Breast epithelium (tissue), 4 donors: ENCODE measurements around the gene REEP3. TPM values are rescaled to one million over a fixed set of nuclear protein-coding genes. Genes with fewer than 3 reads are reported as not detected.

ENCODE experiments used
- DNase-seq, 2 donors: peaks; one replicate each; pipeline ENCODE4 v3.0.0-alpha.2; 2019; ENCODE audit warnings: low spot score in 2 of 2
- H3K27ac ChIP-seq, 2 donors: fragments of 200-600 bp; sonication (generic) in 1 of 2; one replicate each; pipeline ENCODE4 v1.5.1; 2016 to 2019; ENCODE audit warnings: mild to moderate bottlenecking in 1 of 2
- H3K27me3 ChIP-seq, 2 donors: fragments of 200-600 bp; sonication (generic) in 1 of 2; one replicate each; pipeline versions ENCODE4 v1.5.1 to v1.6.0; 2017 to 2019; ENCODE audit warnings: control low read depth in 1 of 2, mild to moderate bottlenecking in 1 of 2
- H3K36me3 ChIP-seq: fragments of 200-600 bp; one replicate; pipeline ENCODE4 v1.5.1; 2019
- H3K4me1 ChIP-seq, 2 donors: fragments of 200-600 bp; sonication (generic); one replicate each; pipeline ENCODE4 v1.5.1; 2016 to 2019; ENCODE audit warnings: control low read depth in 1 of 2
- H3K4me3 ChIP-seq, 3 donors: fragments of 200-600 bp; sonication (generic); 1 replicate in 2 of 3; 2 replicates in 1 of 3; pipeline ENCODE4 v1.5.1; 2016 to 2019; ENCODE audit warnings: mild to moderate bottlenecking in 3 of 3, moderate library complexity in 2 of 3
- H3K9me3 ChIP-seq, 2 donors: fragments of 200-600 bp; sonication (generic) in 1 of 2; one replicate each; pipeline ENCODE4 v1.5.1; 2016 to 2019; ENCODE audit warnings: control low read depth in 1 of 2
- CTCF ChIP-seq, 3 donors: fragments of 450-650 bp; IDR thresholded peaks; one replicate each; pipeline ENCODE4 v1.5.1; 2016 to 2017; ENCODE audit warnings: antibody characterized with exemption in 3 of 3, mild to moderate bottlenecking in 3 of 3, moderate library complexity in 3 of 3
- POLR2A ChIP-seq: fragments of 450-650 bp; IDR thresholded peaks from one replicate; pipeline ENCODE4 v1.6.1; 2016; ENCODE audit warnings: antibody characterized with exemption, mild to moderate bottlenecking, moderate library complexity
- POLR2AphosphoS5 ChIP-seq, 3 donors: sonication (generic); formaldehyde crosslinking; IDR thresholded peaks; one replicate each; pipeline ENCODE4 v1.6.1; 2017; ENCODE audit warnings: antibody characterized with exemption in 3 of 3
- intact Hi-C: fragments of 100-400 bp; cut with DNase I; formaldehyde crosslinking; loops from one replicate; pipeline ENCODE4 v1.15.1; 2023; ENCODE audit warnings: low total_unique reads
- total RNA-seq, 3 donors: library from RNA; depleted of rRNA; stranded (reverse); fragments of >200 nt; gene quantifications; one replicate each; pipeline ENCODE4 v1.1.0, GENCODE V29; 2016

REEP3 gene
- total RNA-seq, 3 donors from 2014 or later, result 55.4 to 74.1 (median 63.6) TPM

DNA sequence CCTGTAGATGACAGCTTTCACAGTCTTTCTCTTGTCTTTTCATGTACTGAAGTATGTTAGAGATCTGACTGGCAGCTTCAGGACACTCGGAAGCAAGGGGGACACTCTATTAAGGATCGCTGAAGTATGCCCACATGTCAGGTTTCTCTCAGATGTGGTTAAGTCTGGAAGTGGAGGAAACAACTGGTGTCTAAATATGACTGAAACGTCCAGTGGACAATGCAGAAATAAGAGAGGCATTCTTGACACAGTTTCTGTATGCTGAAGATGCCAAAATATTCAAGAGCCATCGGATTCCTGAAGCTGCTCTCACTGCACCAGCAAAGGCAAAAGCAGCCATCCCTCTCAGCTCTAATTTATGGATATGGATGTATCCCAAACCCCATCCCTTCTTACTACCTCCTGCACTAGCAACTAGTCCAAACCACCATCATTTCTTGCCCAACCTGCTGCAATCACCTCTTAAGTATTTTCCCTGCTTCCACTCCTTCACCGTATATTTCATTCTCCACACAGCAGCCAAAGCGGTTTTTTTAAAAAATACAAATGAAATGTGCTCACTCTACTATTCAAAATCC, 113.4 kb downstream of the REEP3 start:
- Histone ChIP-seq H3K4me3 (no peak overlapping the region), H3K9me3 (no peaks in the 10 kb centered on the region), H3K27ac (no peak overlapping the region), H3K4me1 (peaks cover 0 to 3% of the 10 kb centered on the region in 2 donors), H3K36me3 (no peaks in the 10 kb centered on the region), H3K27me3 (no peaks in the 10 kb centered on the region)
- TF ChIP-seq POLR2AphosphoS5 (IDR thresholded peaks at IDR 0.05), result no peak
- TF ChIP-seq POLR2A, result no peak
- no peak for TF ChIP-seq CTCF (IDR thresholded peaks at IDR 0.05)
- intact Hi-C loops, result loop anchor here (10.0 kb wide), 1 partner anchor 70 kb away; no protein-coding TSS in a partner anchor
- no peak for DNase-seq

DNA sequence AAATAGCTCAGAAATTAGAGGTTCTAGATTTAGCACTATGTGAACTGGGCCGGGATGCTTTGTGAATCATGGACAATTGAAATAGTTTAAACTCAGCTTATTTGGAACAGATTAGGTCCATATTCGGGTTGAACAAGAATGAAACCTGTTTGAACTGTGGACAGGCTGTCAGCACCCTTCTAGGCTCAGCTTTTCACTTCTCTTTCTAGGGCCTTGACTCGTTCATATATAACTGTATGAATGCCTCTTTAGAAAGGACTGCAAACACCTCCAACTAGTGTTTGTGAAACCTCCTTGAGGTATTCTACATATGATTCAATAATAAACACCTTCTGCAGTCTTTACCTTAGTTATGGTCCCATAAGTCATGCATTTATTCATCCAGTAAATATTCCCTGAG, 115.6 kb downstream of the REEP3 start:
- Histone ChIP-seq H3K4me3 (no peak overlapping the region), H3K4me1 (no peaks in the 10 kb centered on the region), H3K36me3 (no peaks in the 10 kb centered on the region), H3K27ac (no peak overlapping the region), H3K9me3 (no peaks in the 10 kb centered on the region), H3K27me3 (no peaks in the 10 kb centered on the region)
- no peak for TF ChIP-seq POLR2A
- no peak for TF ChIP-seq CTCF (IDR thresholded peaks at IDR 0.05)
- no peak for TF ChIP-seq POLR2AphosphoS5 (IDR thresholded peaks at IDR 0.05)
- DNase-seq, result no peak
- intact Hi-C loops, result loop anchor here (10.0 kb wide), 1 partner anchor 68 kb away; no protein-coding TSS in a partner anchor

GRCh38 chr10:63637901-63638327, 116.7 kb downstream of the REEP3 start:
- intact Hi-C loops, result loop anchor here (10.0 kb wide), 1 partner anchor 67 kb away; no protein-coding TSS in a partner anchor

DNA sequence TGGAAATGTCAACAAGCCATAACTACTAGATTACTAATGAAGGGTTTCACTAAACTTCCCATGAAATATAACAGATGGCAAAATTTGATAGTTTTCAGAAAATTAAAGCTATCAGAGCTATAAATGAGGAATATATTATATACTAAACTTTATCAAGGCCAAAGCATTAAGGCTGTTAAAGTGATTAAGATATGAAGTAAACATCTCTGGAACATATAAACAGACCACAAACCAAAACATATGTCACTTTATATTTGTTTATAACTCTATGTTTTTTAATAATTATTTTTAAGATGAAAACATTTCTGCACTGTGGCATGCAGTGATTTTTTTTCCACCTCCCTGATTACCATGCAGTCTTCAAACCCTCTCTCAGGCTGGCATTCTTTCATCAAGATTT, 120.2 kb downstream of the REEP3 start:
- Histone ChIP-seq H3K36me3 (no peaks in the 10 kb centered on the region), H3K27me3 (no peaks in the 10 kb centered on the region), H3K4me1 (no peaks in the 10 kb centered on the region), H3K27ac (no peak overlapping the region), H3K9me3 (no peaks in the 10 kb centered on the region), H3K4me3 (no peak overlapping the region)
- intact Hi-C loops, result no loop called here
- no peak for DNase-seq
- TF ChIP-seq CTCF (IDR thresholded peaks at IDR 0.05) (no peak), POLR2A (no peak), POLR2AphosphoS5 (IDR thresholded peaks at IDR 0.05) (no peak)

More at GRCh38 chr10:63637901-63638327, 116.7 kb downstream of the REEP3 start:
- TF ChIP-seq CTCF (IDR thresholded peaks at IDR 0.05) (no peak), POLR2AphosphoS5 (IDR thresholded peaks at IDR 0.05) (no peak), POLR2A (no peak)
- Histone ChIP-seq H3K36me3 (no peaks in the 10 kb centered on the region), H3K9me3 (no peaks in the 10 kb centered on the region), H3K4me3 (no peak overlapping the region), H3K4me1 (no peaks in the 10 kb centered on the region), H3K27ac (no peak overlapping the region), H3K27me3 (no peaks in the 10 kb centered on the region)
- DNase-seq, result no peak

DNA sequence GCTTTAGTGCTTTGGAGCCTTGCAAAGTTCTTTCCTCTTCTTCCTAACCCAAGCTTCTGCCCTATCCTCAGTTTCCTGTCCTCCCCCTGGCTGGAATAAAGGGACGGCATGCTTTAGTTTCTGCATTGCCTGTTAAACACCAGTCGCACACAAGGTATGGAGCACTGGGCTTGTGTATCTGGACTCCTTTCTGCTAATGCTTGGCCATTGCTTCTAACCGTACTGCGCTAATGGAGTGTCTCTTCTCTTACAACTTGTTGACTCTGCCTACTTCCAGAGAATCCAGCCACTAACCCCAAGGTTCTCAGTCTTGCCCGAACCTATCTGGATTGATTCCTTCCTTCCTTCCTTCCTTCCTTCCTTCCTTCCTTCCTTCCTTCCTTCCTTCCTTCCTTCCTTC, 120.6 kb downstream of the REEP3 start:
- no peak overlapping the region for H3K27ac ChIP-seq
- H3K9me3 ChIP-seq, result no peaks in the 10 kb centered on the region
- TF ChIP-seq POLR2AphosphoS5 (IDR thresholded peaks at IDR 0.05) (no peak), CTCF (IDR thresholded peaks at IDR 0.05) (no peak), POLR2A (no peak)
- H3K27me3 ChIP-seq, result no peaks in the 10 kb centered on the region
- intact Hi-C loops, result no loop called here
- H3K4me3 ChIP-seq, result no peak overlapping the region
- H3K36me3 ChIP-seq, result no peaks in the 10 kb centered on the region
- no peak for DNase-seq
- no peaks in the 10 kb centered on the region for H3K4me1 ChIP-seq
